GM04503 (cell line): ENCODE measurements around the gene RBM22.
"Not testable (repeated sequence)": the region's sequence is repeated elsewhere in the genome, so short reads cannot be mapped to it uniquely, and the experiment has no call there.

Source experiments
- DNase-seq: peaks from one replicate; pipeline ENCODE4 v3.0.0-alpha.2; 2012; ENCODE audit warnings: low read depth

RBM22 gene

DNA sequence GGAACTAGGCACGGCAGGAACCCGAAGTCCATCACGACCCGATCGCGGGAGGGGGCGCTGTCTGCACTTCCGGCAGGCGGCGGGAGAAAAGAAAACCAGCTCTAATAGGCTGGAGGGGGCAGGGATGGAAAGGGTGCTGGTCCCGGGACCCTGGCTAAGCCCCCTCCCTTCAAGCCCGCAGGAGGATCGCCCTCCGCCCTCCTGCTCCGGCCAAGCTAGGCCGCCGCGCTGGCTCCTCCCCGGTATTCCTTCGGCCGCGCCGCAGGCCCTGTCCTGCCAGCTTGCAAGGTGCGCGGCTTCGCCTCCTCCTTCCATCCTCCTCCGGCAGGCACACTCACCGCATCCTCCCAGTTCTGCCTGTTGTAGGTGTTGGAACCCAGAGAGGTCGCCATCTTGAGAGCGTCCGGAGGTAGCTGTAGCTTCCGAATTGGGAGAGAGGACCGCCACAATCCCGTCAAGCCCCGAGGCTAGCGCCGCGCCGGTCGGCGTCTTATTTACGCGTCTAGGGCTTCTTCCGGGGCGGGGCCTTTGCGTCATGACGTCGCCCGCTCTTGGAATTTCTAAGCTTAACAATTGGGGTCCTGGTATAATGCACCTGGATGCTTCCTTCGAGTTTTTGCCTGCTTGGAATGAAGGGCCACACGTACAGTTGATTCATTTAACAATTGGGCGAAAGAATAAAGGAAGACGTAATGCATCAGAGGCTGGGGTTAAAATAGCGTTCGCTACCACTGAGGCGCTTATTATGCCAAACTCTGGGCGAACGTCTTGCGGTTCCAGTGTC lies at the start of gene RBM22:
TSS of gene RBM22 (minus strand) at position 469 of the 784 bp plus-strand sequence. CDS start at position 392, 77 bp downstream.
- DNase-seq, result peak; percentile 35

DNA sequence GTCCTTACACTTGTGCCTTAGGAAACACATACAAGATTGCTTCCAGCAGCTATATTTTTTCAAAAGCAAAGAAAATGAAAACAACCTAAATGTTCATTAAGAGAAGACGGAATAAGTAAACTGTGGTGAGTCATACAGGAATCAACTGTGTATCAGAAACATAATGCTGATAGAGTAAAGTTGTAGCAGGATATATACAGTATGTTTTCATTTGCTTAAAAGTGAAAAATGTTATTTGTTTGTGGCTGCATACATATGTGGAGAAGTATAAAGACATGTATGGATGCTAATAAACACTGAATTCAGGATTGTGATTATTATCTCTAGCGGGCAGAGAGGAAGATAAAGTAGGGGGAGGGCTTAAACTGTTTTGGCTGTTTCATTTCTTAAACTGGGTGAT lies 49.6 kb upstream of the RBM22 start:
- DNase-seq, result no peak

- not testable (repeated sequence) for DNase-seq
These were observed 42.3 kb upstream of the RBM22 start for GRCh38 chr5:150743142-150743488.

DNA sequence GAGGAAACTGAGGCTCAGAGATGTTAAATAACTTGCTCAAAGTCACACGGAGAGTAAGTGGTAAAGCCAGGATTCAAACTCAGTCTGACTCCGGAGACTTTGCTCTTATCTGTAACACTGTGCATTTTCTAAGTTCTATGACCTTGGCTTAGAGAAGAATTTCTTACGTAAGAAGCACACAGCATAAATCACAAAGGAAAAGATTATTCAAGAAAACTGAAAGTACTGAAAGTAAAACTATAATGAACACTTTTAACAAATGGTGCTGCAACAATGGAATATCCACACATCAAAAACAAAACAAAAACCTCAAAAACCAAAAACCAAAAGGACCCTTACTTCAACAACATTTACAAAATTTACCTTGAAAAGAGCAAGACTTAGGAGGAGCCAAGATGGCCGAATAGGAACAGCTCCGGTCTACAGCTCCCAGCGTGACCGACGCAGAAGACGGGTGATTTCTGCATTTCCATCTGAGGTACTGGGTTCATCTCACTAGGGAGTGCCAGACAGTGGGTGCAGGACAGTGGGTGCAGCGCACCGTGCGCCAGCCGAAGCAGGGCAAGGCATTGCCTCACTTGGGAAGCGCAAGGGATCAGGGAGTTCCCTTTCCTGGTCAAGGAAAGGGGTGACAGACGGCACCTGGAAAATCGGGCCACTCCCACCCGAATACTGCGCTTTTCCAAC lies 41.7 kb upstream of the RBM22 start:
- DNase-seq, result not testable (repeated sequence)

DNA sequence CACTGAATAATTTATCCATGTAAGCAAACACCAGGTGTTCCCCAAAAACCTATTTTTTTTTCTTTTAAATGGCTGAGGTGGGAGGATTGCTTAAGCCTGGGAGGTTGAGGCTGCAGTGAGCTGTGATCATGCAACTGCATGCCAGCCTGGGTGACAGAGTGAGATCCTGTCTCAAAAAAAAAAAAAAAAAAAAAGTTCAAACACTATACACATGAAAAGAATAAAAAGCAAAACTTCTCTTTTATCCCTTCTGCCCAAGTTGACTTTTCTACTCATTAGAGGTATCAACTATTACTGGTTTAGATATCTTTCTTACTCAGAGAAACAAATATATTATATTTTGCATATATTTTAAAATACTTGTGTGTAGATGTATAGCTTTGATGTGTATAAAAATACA lies 40.1 kb upstream of the RBM22 start:
- DNase-seq, result no peak

DNA sequence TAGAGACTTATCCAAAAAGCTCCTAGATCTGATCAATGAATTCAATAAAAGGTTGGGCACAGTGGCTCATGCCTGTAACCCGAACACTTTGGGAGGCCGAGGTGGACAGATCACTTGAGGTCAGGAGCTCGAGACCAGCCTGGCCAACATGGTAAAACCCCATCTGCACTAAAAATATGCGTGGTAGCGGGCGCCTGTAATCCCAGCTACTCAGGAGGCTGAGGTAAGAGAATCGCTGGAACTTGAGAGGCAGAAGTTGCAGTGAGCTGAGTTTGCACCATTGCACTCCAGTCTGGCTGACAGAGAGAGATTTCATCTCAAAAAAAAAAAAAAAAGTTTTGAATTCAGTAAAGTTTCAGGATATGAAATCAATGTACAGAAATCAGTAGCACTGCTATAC lies 38.0 kb upstream of the RBM22 start:
- no peak for DNase-seq

GRCh38 chr5:150734579-150735384 lies 33.9 kb upstream of the RBM22 start:
- no peak for DNase-seq

DNA sequence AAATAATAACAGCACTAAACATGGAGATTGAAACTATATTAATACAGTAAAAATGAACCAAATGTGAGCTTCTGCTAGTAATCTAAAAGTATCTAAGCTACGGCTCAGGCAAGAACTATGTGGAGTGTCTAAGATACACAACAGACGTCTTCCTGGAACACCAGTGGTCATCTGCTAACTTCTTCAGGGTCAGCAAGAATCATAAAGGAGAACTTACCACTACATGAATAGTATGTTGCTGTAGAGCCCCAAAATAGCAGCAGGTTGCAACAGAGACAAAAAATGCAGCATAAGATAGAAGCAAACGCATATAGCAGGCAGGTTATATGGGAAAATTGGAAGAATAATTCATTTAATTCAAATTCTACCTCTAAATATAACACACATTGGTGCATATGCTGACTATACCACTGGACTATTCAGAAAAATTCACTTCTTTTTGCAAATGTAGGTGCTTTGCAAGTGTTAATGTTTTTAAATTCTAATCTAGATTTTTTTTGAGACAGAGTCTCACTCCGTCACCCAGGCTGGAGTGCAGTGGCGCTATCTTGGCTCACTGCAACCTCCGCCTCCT lies 30.9 kb upstream of the RBM22 start:
- no peak for DNase-seq

DNA sequence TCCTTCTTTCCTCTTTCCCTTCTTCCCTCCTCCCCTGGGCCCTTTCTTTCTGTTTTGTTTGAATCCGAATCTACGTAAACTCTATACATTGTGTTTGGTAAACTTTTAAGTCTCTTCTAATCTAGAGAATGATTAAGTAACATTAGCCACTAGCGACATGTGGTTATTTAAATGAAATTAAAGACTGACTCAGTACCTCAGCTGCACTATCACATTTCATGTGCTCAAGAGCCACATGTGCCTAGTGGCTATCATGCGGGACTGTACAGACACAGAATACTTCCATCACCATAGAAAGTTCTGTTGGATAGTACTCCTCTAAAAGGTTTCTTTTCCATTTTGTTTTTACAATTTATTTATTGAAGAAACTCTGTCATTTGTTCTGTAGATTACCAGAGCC lies 29.0 kb upstream of the RBM22 start:
- no peak for DNase-seq

GRCh38 chr5:150723845-150724244 lies 23.0 kb upstream of the RBM22 start:
- DNase-seq, result no peak

DNA sequence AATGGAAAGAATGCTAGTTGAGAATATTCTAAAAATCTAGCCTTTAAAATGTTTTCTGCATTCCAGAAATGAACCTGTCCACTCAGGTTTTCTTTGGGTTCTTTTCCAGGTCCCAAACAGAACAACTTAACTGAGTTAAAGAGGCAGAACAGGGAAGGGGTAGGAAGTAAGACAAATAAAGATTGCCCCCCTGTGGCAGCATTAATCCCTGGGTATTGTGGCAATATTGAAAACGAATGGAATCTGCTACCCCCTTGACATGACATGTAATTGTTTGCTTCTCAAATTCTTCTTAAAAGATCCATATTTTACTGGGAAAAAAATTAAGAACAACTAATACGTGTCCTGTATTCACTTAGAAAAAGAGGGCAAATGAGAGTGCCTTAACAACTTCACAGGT lies 9.3 kb upstream of the RBM22 start:
- DNase-seq, result no peak

DNA sequence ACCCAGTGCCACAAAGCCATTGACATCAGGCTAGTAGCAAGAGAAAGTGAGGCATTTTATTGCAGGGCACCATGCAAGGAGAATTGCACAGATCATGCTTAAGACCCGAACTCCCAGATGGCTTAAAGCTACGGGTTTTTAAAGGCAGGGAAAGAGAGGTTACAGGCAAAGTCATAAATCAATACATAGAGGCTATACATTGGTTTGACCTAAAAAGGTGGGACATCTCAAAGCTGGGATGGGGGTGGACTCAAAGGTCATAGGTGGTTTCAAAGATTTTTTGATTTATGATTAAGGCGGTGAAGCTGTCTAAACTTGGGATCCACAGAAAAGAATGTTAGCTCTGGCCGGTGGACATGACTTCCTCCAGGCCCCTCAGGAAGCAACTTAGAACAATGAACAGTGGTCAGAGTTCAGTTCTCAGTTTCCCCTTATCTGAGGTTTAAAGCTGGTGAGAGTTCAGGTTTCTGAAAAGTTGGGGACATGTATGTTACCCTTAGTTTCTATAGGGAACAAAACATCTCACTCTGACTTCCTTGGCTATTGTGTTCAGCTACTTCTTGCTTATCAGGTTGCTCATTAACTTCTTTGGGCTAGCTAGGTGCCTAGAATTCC lies 6.0 kb upstream of the RBM22 start:
- DNase-seq, result no peak

- no peak for DNase-seq
These were observed 2.9 kb upstream of the RBM22 start for GRCh38 chr5:150703762-150704161.

DNA sequence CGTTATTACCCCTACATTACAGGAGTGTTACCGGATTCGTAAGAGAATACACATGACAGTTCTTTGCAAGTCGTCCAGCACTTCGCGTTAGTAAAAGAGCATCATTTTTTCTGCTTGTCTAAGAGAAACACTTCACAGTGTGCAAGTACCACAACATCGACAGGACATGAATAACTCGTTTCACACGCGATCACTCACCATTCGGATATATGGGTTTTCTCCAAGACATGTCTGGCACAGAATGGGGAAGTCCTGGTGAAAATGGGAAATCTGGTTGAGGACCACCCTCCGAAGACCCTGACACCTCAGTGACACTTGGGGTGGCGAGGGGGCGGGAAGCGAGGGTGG lies 642 bp downstream of the RBM22 start:
- no peak for DNase-seq

DNA sequence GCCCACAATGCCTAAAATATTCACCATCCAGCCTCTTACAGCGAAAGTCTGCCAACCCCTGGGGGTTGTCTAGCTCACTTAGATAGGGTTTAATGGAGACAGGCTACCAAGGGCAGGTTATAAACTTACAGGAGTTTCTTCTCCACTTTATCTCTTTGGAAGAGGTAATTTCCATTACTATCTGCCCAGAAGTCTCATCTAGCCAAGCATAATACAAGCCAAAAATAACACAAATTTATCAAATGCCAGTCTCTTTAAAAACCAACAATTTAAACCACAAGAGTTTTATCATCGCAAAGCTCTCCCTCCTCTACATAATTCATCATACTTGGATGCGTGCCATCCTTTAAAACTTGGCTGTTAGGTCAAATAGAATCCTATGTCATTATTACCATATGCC lies 6.2 kb downstream of the RBM22 start:
- no peak for DNase-seq

DNA sequence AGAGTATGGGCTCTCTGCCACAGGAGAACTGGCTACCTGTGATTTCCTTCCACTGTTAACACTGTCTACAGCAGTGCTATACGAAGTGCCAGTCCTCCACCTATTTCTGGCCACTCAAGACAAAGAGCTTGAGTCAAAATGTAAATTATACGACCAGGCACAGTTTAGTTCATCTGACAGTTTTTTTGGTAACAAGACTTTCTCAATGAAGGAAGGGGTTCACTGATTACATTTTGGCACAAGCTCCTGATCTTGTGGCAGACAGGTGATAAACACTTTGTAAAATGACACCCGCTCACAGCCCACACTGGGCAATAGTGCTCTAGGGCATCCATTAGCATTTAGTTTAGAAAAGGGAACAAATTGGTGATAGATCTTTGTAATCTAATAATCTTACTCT lies 8.6 kb downstream of the RBM22 start:
- no peak for DNase-seq

GRCh38 chr5:150690760-150691159 lies 10.1 kb downstream of the RBM22 start:
- DNase-seq, result no peak

DNA sequence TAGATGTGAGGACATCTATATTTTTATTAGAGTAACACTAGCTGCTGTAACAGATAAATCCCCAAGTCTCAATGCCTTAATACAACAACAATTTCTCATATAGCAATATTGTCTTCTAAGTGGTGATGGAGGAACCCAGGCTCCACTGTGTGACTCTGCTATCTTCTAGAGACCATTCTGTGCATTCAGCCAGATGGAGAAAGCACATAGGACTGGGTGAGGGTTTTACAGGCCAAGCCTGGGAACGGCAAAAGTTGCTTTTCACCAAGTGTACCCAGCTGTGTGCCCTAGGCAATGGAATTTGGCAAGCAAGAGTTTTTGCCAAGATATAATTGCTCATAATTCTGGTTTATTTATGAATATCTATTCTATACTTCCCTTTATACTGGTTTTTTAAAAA lies 11.7 kb downstream of the RBM22 start:
- DNase-seq, result no peak

DNA sequence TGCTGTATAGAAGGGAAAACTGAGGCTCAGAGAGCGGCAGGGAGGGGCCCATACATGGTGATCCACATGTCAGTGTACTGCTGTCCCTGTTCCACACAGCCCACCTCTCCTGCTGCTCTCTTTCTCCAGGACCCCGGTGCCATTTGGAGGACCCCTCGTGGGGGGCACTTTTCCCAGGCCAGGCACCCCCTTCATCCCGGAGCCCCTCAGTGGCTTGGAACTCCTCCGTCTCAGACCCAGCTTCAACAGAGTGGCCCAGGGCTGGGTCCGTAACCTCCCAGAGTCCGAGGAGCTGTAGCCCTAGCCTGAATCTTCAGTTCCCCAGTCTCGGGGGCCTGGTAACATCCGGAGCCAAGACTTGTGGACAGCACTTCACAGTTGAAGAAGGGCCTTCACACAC lies 24.3 kb downstream of the RBM22 start:
- no peak for DNase-seq

DNA sequence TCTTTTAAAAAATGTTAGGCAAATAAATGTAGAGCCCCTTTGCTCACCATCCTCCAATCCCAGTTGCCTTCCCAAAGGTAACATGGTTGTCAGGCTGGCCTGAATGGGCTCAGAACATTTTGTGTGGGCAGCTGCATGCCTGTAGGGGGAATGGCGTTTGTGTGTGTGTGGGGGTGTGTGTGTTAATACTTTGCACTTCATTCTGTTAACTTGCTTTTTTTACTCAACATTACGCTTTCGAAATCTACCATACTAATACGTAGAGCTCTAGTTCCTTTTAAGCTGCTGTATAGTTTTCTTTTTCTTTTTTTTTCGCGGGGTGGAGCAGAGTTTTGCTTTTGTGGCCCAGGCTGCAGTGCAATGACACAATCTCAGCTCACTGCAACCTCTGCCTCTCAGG lies 25.8 kb downstream of the RBM22 start:
- DNase-seq, result no peak

DNA sequence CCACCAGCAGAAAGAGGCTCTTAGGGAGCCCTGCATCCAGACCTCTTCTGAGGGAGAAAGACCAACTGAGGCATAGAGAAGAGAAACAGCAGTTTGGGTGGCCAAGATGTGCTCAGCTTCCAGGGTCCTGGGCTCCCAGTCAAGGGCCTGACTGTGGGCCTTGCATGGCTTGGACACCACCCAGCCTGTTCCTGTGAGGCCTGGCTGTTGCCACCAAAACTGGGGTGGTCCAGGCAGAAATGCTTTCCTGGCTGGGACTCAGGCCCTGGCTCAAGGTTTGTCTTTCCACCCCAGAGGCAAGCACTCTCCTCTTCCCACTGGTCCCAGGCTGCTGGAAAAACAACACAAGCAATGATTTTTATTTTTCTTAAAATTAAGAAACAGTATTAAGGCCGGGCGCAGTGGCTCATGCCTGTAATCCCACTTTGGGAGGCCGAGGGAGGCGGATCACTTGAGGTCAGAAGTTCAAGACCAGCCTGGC lies 26.5 kb downstream of the RBM22 start:
- DNase-seq, result no peak

- DNase-seq, result no peak
These were observed 28.0 kb downstream of the RBM22 start for GRCh38 chr5:150672884-150673275.
